ENCODE data around the gene CREB5.

The CREB5 gene

GRCh38 chr7:28435732-28436378 lies 23.5 kb downstream of the CREB5 start:
- FAIRE-seq = no peak

- no peak for FAIRE-seq
These were observed 27.8 kb downstream of the CREB5 start for GRCh38 chr7:28440055-28440601.

GRCh38 chr7:28442540-28443420 lies 30.5 kb downstream of the CREB5 start:
- no peak for FAIRE-seq

GRCh38 chr7:28446131-28446530 lies 33.8 kb downstream of the CREB5 start:
- FAIRE-seq = no peak

GRCh38 chr7:28447071-28447470 lies 34.8 kb downstream of the CREB5 start:
- no peak for FAIRE-seq

GRCh38 chr7:28448708-28449107 lies 36.4 kb downstream of the CREB5 start:
- FAIRE-seq = no peak

- no peak for FAIRE-seq
These were observed 40.4 kb downstream of the CREB5 start for GRCh38 chr7:28452681-28453080.

- FAIRE-seq = no peak
These were observed 43.2 kb downstream of the CREB5 start for GRCh38 chr7:28455486-28455885.

GRCh38 chr7:28456044-28456443 lies 43.7 kb downstream of the CREB5 start:
- FAIRE-seq = no peak

GRCh38 chr7:28458732-28459131 lies 46.4 kb downstream of the CREB5 start:
- no peak for FAIRE-seq

GRCh38 chr7:28459306-28459705 lies 47.0 kb downstream of the CREB5 start:
- no peak for FAIRE-seq

GRCh38 chr7:28465697-28466096 lies 53.4 kb downstream of the CREB5 start:
- FAIRE-seq = no peak

GRCh38 chr7:28466341-28466740 lies 54.0 kb downstream of the CREB5 start:
- no peak for FAIRE-seq

- FAIRE-seq = no peak
These were observed 54.6 kb downstream of the CREB5 start for GRCh38 chr7:28466885-28467284.

GRCh38 chr7:28469562-28469961 lies 57.2 kb downstream of the CREB5 start:
- FAIRE-seq = no peak

GRCh38 chr7:28470344-28470743 lies 58.0 kb downstream of the CREB5 start:
- FAIRE-seq = no peak

GRCh38 chr7:28472332-28472731 lies 60.0 kb downstream of the CREB5 start:
- no peak for FAIRE-seq

GRCh38 chr7:28473571-28474281 lies 61.4 kb downstream of the CREB5 start:
- no peak for FAIRE-seq

GRCh38 chr7:28474282-28474638 lies 61.9 kb downstream of the CREB5 start:
- FAIRE-seq = no peak

GRCh38 chr7:28474640-28475039 lies 62.3 kb downstream of the CREB5 start:
- FAIRE-seq = no peak

- no peak for FAIRE-seq
These were observed 64.7 kb downstream of the CREB5 start for GRCh38 chr7:28477041-28477442.

GRCh38 chr7:28478656-28479055 lies 66.3 kb downstream of the CREB5 start:
- FAIRE-seq = no peak

- FAIRE-seq = no peak
These were observed 67.2 kb downstream of the CREB5 start for GRCh38 chr7:28479507-28479947.

Measured in TTC549 (cell line).